Eye (tissue), 1 donor: ENCODE measurements around the gene KLRC4.
"Not testable (repeated sequence)": the region's sequence is repeated elsewhere in the genome, so short reads cannot be mapped to it uniquely, and the experiment has no call there.

ENCODE experiments used
- DNase-seq: peaks from one replicate; pipeline ENCODE4 v3.0.0-alpha.2; 2015

The KLRC4 gene

GRCh38 chr12:10409392-10409791, at the start of gene KLRC4:
Gene KLRC4 (minus strand): TSS chr12:10409757. CDS start chr12:10409575, 182 bp downstream.
- DNase-seq: no peak

GRCh38 chr12:10457760-10458159, 48.2 kb upstream of the KLRC4 start:
- no peak for DNase-seq

GRCh38 chr12:10456856-10457255, 47.3 kb upstream of the KLRC4 start:
- DNase-seq: no peak

GRCh38 chr12:10455766-10456165, 46.2 kb upstream of the KLRC4 start:
- DNase-seq: no peak

- no peak for DNase-seq
Observed at GRCh38 chr12:10454531-10454930, 45.0 kb upstream of the KLRC4 start.

- no peak for DNase-seq
Observed at GRCh38 chr12:10453156-10453555, 43.6 kb upstream of the KLRC4 start, which contains the start of gene KLRC1. Gene KLRC1 (minus strand): TSS chr12:10453377. CDS start chr12:10451156, 2,221 bp downstream.

GRCh38 chr12:10448236-10448635, 38.7 kb upstream of the KLRC4 start:
- DNase-seq: no peak

- DNase-seq: not testable (repeated sequence)
Observed at GRCh38 chr12:10446052-10446451, 36.5 kb upstream of the KLRC4 start.

- DNase-seq: not testable (repeated sequence)
Observed at GRCh38 chr12:10441144-10441543, 31.6 kb upstream of the KLRC4 start.

- not testable (repeated sequence) for DNase-seq
Observed at GRCh38 chr12:10439608-10440274, 30.2 kb upstream of the KLRC4 start.

GRCh38 chr12:10437601-10438000, 28.0 kb upstream of the KLRC4 start:
- DNase-seq: not testable (repeated sequence)

- DNase-seq: not testable (repeated sequence)
Observed at GRCh38 chr12:10435816-10436215, 26.3 kb upstream of the KLRC4 start, which contains the start of gene KLRC2. Gene KLRC2 (minus strand): TSS chr12:10436010. CDS start chr12:10435986, 24 bp downstream.

GRCh38 chr12:10430623-10431022, 21.1 kb upstream of the KLRC4 start:
- DNase-seq: not testable (repeated sequence)

GRCh38 chr12:10425938-10426337, 16.4 kb upstream of the KLRC4 start:
- not testable (repeated sequence) for DNase-seq

- not testable (repeated sequence) for DNase-seq
Observed at GRCh38 chr12:10424260-10424899, 14.8 kb upstream of the KLRC4 start.

GRCh38 chr12:10422159-10422558, 12.6 kb upstream of the KLRC4 start:
- not testable (repeated sequence) for DNase-seq

- DNase-seq: not testable (repeated sequence)
Observed at GRCh38 chr12:10420334-10420733, 10.8 kb upstream of the KLRC4 start, which contains the start of gene KLRC3. Gene KLRC3 (minus strand): TSS chr12:10420595. CDS start chr12:10420550, 45 bp downstream.

GRCh38 chr12:10408842-10409241, 715 bp downstream of the KLRC4 start:
- DNase-seq: no peak

GRCh38 chr12:10406725-10407124, 2.8 kb downstream of the KLRC4 start:
- DNase-seq: no peak

- no peak for DNase-seq
Observed at GRCh38 chr12:10405294-10405693, 4.3 kb downstream of the KLRC4 start.

- no peak for DNase-seq
Observed at GRCh38 chr12:10404798-10405197, 4.8 kb downstream of the KLRC4 start.

- no peak for DNase-seq
Observed at GRCh38 chr12:10400829-10401228, 8.7 kb downstream of the KLRC4 start.

- no peak for DNase-seq
Observed at GRCh38 chr12:10398168-10398567, 11.4 kb downstream of the KLRC4 start.

- no peak for DNase-seq
Observed at GRCh38 chr12:10397296-10397695, 12.3 kb downstream of the KLRC4 start.
